Epithelial cell of esophagus (primary cell): ENCODE data around the gene C1QTNF1.

Experiments used
- DNase-seq: peaks from one replicate; pipeline ENCODE4 v3.0.0; 2010; ENCODE audit warnings: low read depth
- H3K4me3 ChIP-seq: 2 replicates; pipeline ENCODE4 v1.5.1; 2011; ENCODE audit warnings: mild to moderate bottlenecking, low read length, control low read depth
- TF ChIP-seq, protein P1 (sequence below): IDR thresholded peaks from 2 replicates; pipeline ENCODE4 v1.5.1; 2011; ENCODE audit warnings: low read depth, mild to moderate bottlenecking, low read length, control low read depth, inconsistent platforms; ENCODE audit not compliant: insufficient read depth; ENCODE audit errors: missing control alignments

Gene C1QTNF1

DNA sequence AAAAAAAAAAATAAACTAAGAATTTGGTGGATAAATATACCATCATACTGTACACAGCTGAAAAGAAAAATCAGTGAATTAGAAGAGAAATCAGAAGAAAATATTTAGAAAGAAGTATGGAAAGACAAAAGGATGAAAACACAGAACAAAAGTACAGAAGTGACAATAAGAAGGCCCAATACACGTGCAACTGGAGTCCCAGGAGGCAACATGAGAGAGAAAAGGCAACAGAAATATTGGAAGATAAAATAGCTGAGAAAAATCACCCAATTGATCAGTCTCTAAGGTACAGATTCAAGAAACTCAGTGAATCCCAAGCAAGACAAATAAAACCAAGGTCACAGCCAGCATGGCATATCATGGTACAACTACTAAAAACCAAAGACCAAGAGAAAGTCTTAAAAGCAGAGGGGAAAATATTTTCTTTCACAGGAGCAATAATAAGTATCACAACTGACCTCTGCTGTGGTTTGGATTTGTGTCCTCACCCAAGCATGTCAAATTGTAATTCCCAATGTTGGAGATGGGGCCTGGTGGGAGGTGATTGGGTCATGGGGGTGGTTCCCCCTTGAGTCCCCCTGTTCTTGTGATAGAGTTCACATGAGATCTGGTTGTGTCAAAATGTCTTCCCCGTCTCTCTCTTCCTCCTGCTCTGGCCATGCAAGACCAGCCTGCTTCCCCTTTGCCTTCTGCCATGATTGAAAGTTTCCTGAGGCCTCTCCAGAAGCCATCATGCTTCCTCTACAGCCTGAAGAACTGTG, 30.4 kb downstream of the C1QTNF1 start:
- no peak for DNase-seq
- no peak overlapping the region for H3K4me3 ChIP-seq
- TF ChIP-seq, protein P1, sequence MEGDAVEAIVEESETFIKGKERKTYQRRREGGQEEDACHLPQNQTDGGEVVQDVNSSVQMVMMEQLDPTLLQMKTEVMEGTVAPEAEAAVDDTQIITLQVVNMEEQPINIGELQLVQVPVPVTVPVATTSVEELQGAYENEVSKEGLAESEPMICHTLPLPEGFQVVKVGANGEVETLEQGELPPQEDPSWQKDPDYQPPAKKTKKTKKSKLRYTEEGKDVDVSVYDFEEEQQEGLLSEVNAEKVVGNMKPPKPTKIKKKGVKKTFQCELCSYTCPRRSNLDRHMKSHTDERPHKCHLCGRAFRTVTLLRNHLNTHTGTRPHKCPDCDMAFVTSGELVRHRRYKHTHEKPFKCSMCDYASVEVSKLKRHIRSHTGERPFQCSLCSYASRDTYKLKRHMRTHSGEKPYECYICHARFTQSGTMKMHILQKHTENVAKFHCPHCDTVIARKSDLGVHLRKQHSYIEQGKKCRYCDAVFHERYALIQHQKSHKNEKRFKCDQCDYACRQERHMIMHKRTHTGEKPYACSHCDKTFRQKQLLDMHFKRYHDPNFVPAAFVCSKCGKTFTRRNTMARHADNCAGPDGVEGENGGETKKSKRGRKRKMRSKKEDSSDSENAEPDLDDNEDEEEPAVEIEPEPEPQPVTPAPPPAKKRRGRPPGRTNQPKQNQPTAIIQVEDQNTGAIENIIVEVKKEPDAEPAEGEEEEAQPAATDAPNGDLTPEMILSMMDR = no peak

DNA sequence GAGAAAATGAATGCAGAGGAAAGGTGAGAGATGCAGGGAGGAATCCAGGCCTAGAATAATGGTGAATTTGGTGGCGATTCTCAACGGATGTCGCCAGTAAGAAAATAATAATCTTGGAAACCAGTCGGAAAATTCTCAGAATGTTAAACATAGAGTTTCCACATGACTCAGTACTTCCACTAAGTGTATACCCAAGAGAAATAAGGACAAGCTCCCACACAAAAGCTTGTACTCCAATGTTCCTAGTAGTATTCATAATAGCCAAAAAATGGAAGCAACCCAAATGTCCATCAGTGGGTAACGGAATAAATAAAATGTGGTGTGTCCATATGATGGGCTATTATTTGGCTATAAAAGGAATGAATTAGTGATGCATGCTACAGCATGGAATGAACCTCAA, 31.2 kb downstream of the C1QTNF1 start:
- DNase-seq = no peak
- TF ChIP-seq, protein P1 = no peak
- H3K4me3 ChIP-seq = no peak overlapping the region

DNA sequence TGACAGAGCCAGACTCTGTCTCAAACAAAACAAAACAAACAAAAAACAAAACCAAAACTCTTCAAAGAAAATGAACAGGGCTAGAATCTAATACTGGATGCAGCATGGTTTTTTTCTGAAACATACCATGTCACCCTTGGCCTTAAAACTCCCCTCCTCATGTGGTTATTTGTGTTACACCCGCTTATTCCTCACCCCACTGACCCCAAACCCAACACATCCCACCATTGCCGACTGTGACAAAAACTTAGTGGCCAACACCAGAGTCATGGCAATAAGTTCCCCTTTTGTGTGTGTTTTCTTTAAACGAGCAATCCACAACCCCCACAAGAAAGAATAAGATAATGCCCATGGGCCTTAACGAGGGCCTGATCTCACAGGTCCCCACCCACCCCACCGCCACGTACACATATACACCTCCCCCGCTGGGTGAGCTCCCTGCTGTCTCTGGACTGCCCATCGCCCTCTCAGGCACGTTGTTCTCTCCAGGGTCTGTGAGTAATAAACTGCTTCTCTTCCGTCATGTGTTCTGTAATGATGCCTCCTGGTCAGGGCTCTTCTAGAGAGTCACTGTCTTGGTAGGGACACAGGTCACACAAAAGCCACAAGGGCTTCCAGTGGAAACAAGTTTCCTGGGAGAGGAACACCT, 33.9 kb downstream of the C1QTNF1 start:
- no peak overlapping the region for H3K4me3 ChIP-seq
- no peak for DNase-seq
- TF ChIP-seq, protein P1 = no peak

DNA sequence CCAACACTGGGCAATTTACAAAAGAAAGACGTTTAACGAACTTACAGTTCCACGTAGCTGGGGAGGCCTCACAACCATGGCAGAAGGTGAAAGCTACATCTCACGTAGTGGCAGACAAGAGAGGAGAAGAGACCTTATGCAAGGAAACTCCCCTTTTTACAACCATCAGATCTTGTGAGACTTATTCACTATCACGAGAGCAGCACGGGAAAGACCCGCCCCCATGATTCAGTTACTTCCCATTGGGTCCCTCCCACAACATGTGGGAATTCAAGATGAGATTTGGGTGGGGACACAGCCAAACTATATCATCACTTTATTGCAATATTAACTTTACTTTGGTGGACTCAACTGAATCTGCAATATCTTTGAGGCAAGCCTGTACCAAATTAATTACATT, 38.7 kb downstream of the C1QTNF1 start:
- TF ChIP-seq, protein P1 = no peak
- no peak for DNase-seq
- no peak overlapping the region for H3K4me3 ChIP-seq

DNA sequence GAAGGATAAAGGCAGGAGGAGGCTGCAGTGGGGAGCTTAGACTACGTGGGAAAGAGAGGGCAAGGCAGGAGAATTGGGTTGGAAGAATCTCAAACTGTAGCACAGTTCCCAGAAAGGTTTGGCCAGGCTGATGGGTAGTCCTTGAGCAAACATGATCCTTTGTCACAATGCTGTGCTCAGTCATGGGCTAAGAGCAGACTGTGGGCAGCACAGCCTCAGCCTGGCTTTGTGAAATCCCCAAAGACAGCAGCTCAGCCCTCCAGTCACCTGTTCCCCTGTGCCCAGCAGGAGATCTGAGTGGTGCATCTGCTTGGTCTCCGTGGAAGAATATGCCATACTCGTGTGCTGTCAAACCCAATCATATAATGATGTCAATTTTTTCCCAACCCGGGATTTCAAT, 40.1 kb downstream of the C1QTNF1 start:
- H3K4me3 ChIP-seq = no peak overlapping the region
- TF ChIP-seq, protein P1 = no peak
- no peak for DNase-seq

DNA sequence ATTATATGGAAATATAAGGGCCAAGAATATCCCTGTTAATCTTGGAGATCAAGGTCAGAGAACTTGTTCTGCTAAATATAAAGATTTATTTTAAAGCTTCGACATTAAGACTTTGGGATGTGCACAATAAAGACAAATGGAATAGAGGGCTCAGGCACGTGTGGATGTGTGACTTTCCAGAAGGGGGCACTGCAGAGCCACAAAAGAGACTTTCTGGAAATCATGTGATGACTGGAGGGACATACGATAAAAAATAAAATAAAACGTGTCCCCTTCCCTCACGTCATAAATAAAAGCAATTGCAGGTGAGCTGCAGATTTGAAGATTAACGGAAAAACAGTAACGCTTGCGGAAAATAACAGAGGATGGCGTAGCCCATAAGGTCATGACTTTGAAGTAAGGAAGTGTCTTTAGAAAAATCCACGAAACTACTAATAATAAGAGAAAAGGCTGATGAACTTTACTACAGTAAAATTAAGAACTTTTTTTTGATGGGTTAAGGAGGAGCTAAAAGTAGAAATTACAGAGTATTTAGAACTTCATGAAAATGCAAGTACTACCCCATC, 41.2 kb downstream of the C1QTNF1 start:
- no peak overlapping the region for H3K4me3 ChIP-seq
- TF ChIP-seq, protein P1 = peak; percentile 55
- DNase-seq = peak; percentile 43
